HG02973 (cell line): Measurements from ENCODE around the gene ONECUT3.
A peak's percentile ranks its signal among the peaks of the same experiment; 100 is the strongest.
"Not testable (repeated sequence)": the region's sequence is repeated elsewhere in the genome, so short reads cannot be mapped to it uniquely, and the experiment has no call there.

ENCODE experiments used
- ATAC-seq: cut with Tn5 transposase; IDR thresholded peaks from one replicate; pipeline ENCODE4 v1.9.1; 2021; ENCODE audit warnings: moderate library complexity; ENCODE audit not compliant: unreplicated experiment

Gene ONECUT3

DNA sequence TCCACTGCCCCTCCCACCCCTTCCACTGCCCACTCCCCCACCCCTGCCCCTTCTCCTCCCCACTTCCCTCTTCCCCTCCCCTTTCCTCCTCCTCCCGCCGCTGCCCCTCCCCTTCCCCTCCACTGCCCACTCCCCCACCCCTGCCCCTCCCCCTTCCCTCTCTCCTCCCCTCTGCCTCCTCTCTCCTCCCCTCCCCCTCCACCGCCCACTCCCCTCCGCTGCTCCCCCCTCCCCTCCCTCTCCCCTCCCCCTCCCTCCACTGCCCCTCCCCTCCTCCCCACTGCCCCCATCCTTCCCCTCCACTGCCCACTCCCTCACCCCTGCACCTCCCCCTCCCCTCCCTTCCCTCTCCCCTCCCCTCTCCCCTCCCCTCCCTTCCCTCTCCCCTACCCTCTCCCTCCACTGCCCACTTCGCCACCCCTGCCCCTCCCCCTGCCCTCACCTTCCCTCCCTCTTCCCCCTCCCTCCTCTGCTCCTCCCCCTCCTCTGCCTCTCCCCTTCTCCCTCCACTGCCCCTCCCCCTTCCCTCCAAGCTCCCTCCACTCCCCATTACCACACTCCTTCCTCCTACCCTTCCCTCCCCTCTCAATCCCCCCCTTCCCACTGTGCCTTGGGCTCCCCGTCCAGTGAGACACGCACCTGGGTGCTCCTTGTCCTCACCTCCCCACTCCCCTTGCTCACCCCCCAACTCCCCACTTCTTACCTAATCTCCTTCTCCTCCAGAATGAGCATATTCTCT is 36.9 kb downstream of the ONECUT3 start:
- ATAC-seq = no peak

DNA sequence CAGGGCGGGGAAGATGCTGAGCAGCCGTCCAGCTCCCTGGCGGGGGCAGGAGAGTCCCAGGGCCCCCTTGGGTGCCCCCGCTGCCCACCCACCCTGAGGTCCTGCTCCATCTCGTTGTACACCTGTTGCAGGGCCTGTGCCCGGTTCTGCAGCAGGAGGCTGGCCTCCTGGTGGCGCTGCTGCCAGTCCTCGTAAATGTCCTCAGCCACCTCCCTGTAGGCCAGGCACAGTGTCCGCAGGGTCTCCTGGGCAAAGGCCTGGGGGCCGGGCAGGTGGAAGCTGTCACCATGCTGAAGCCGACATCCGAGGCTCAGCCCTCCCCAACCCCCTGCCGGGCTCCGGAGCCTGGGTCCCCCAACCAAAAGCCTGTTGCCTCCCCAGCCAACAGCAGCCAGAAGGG is 38.6 kb downstream of the ONECUT3 start:
- no peak for ATAC-seq

DNA sequence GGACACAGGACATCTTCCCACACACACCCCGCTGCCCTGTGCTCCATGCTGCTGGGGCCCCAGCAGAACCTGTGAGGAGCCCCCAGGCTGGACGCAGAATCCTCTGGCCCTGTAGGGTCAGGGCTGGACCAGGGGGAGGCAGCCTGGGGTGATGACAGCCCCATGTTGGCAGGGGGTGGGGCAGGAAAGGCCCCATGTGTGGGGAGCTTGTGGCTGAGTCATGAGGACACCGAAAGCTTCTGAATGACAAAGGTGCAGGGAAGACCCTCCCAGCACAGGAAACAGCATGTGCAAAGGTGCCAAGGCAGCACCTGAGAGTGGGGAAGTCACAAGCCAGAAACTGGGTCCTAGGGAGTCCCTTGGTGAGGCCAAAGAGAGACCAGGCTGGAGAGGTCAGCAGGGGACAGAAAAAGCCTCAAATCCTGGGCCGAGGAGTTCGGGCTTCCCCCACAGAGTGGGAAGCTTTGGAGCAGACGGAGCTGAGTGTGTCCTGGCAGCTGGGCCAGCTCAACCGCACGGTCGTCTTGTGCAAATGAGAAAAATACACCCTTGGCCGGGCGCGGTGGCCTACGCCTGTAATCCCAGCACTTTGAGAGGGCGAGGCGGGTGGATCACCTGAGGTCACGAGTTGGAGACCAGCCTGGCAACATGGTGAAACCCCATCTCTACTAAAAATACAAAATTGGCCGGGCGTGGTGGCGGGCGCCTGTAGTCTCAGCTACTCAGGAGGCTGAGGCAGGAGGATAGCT is 41.3 kb downstream of the ONECUT3 start:
- ATAC-seq = no peak

DNA sequence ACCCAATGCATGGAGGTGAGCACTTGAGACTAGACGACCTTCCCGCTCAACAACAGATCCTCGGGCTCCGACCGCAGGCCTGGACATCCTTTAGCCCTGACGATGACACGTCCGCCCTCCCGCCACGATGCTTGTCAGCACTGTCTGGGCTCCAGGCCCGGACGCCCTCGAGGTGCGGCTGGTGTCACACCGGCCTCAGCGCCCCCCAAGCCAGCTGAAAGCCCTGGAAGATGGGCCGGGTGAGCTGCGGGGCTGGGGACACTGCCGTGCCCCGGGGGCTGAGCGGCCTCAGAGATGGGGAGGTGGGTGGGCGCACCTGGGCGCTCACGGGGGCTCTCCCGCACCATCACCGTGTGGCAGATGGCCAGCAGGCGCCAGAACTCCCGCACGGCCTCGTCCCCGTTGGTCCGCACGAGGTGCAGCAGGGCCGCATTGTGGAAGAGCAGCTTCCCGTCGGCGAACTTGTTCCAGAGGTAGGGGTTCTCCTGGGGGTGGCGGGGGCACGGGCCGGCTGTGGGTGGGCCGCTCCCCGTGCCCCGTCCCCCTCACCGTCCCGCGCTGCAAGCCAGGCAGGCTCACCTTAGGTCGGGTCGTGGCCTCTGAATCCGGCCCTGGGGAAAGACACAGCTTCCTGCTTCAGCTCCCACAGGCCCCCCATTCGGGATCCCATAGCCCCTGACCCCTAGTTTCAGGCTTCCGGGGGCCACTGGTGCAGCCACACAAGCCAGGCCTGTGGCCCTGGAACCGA is 43.3 kb downstream of the ONECUT3 start:
- ATAC-seq = no peak

DNA sequence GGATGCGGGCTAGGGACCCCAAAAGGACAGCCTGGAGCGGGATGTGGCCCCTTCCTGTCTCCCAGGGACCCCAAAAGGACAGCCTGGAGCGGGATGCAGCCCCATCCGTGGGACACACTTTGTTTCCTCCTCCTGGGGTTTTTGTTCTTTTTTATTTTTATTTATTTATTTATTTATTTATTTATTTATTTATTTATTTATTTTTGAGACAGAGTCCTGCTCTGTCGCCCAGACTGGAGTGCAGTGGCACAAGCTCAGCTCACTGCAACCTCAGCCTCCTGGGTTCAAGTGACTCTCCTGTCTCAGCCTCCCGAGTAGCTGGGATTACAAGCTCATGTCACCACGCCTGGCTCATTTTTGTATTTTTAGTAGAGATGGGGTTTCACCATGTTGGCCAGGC is 44.0 kb downstream of the ONECUT3 start:
- not testable (repeated sequence) for ATAC-seq

DNA sequence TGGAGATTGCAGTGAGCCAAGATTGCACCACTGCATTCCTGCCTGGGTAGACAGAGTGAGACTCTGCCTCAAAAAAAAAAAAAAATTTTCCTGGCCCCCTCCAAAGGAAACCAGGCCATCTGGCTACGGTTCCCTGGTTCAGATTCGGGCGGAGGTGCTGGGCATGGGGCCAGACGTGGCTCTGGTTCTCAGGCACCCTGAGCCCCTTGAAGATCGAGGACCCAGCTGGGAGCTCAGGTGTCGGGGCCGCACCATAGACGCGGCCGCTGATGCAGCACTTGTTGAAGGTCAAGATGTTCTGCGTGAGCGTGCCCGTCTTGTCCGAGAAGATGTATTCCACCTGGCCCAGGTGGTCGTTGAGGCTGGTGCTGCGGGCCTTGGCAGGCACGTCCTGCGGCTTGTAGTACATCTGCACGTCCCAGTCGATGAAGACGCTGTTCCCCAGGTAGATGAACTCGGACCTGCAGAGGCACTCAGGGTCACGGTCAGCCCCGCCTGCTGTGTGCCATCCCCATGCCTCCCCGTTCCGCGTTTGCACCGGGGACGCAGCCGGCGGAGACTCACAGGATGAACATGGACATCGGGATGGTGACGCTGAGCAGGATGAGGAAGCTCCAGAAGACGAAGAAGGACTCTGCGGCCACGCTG is 46.5 kb downstream of the ONECUT3 start:
- no peak for ATAC-seq

DNA sequence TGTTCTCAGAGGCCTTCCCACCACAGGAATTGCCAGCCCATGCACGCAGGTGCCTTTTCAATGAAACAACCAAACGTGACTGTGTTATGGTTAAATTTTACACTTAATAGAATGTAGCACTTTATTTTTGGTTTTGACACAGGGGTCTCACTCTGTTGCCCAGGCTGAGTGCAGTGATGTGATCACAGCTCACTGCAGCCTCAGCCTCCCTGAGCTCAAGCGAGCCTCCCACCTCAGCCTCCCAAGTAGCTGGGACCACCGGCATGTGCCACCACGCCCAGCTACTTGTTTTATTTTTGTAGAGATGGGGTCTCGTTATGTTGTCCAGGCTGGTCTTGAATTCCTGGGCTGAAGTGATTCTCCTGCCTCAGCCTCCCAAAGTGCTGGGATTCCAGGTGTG is 51.6 kb downstream of the ONECUT3 start:
- ATAC-seq = no peak

DNA sequence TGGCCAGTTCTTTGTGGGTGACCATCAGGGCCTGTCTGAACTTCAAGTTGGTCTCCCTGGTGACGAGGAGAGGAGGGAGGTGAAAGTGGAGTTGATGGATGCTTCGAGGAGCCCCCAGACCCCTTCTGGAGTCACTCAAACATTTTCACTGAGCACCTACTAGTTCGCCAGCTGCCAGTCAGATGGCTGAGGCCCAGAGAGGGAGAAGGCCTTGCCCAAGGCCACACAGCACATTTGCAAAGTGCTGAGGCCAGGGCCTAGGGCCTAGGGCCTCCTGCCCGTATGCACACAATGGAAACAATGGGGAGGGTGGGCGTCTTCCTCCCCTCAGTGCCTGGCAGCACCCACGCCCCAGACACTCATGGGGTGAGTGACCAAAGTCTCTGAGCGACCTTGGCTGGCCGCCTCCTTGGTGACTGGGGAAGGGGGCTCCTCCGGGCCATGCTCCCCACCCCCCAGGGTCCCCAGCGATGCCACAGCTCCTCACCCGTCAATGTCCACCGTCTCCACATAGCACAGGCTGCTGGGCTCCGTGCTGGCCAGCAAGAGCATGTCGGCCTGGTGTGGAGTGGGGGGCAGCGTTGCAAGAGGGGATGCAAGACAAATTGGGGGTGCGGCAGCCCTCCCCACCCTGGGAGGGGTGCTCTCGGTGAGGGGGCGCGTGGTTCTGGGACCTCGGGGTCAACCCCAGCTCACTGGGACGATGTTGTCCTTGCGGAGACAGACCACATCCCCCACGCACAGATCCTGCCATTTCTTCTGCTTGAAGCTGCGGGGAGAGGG is 52.3 kb downstream of the ONECUT3 start:
- no peak for ATAC-seq

DNA sequence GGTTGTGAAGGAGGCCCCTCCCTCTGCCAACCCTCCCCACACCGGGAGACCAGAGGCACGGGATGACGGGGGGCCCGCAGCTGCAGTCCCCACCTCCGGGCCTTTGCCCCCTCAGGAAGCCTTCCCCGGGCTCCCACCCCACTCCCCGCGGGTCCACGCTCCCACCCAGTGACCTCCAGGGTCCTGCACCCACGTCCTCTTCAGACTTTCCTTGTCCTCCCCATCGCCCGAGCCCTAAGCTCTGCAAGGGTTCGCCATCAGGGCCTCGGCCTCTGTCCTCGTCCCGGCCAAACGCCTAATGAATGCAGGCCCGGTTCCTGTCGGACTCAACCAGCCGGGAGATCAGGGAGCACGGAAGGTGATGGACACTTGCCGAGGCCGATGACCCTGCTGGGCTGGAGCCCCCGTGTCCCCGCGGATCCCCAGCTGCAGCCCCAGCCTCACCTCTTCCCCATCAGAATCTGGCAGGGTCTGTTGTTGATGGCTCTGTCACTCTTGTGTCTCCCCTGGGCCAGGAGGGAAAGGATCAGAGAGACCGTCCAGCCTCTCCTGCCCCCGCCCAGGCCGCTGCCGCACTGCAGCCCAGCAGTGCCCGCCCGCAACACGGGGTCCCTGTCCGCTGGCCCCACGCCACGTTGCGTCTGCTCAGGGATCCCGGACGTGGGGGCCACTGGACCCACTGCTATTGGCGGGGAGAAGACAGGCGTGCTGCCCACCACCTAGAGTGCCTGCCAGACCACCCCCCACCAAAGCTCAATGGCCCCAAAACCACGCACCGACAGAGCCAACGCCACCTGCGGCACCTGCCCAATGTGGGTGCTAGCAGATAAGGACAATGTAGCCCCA is 53.1 kb downstream of the ONECUT3 start:
- no peak for ATAC-seq

DNA sequence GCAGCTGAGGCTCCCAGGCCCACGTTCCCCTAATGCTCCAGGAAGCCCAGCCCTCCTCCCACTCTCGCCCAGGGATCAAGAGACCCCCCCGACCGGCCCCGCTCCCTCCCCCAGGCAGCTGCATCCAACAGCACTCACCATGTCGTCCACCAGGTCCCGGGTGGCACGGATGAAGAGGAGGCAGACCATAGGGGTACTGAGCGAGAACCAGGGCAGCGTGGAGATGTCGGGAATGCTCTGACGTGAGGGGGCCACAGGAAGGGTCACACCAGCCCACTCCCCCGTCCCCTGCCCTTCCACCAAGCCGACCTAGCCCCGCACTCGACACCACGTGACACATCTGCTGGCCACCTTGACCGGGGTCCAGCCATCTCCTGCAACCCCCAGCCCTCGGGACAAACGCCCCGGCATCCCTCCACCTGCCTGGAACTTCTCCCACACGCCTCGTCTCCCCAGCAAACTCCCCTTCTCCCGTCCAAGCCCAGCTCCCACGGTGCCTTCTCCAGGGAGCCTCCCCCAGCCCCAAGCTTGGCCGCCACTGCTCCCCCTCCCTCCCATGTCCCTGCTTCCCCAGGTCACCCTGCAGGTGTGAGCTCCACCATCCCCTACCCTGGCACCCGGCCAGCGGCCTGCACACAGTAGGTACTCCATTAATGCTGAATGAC is 53.9 kb downstream of the ONECUT3 start:
- ATAC-seq = no peak

DNA sequence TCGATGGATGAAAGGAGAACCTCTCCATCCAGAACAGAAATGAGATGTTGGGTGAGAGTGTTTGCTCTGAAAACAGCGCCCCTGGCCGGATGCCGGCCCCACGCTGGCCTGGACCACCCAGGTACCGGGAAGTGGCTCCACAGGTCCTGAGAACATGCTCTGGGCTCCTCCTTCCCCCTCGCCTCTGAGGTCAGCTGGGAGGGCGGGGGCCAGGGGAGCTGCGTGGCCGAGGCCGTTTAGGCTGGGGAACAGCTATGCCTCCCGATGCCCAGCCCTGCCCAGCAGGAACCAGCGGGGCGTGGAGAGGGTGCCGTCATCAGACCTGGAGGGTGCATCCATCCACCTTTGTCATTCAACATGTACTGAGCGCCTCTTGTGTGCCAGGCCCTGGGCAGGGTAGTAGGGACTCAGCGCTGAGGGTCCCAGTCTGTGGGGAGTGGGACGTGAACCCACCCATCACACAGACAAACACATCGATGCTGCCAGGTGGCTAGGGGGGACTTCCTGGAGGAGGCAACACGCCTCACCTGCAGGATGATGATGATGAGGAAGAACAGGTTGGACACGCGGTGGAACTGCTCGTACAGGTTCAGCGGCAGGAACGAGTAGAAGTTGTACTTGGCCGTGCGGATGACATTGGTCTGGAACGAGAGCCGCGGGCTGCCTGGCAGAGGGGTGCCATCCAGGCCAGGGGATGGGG is 54.5 kb downstream of the ONECUT3 start:
- no peak for ATAC-seq

DNA sequence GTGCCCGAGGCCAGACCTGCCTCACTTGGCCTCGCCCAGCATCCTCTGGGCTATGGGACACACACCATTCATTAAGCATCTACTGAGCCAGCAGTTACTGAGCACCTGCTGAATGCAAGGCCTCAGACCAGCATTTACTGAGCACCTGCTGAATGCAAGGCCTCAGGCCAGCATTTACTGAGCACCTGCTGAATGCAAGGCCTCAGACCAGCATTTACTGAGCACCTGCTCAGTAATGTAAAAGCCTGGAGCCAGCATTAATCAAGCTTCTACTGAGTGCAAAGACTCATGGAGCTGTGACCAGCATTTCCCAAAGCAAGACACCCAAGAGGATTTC is 55.1 kb downstream of the ONECUT3 start:
- ATAC-seq = no peak

DNA sequence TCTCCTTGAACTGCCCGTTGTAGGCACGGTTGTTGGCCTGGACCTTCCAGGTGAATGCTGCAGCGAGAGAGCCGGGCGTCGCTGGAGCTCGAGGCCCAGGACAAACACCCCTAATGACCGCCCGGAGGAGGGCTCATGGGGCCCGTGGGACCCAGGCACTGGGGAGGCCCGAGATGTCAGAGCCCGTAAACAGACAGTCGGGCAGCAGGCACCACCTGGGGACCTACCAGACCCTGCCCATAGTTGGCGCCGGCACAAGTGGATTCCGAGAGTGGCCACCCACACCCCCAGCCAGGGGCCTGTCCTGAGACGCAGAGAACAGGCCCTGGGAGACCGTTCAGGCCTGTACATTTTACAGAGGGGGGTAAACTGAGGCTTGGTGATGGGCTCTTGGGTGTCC is 56.4 kb downstream of the ONECUT3 start:
- ATAC-seq = no peak

DNA sequence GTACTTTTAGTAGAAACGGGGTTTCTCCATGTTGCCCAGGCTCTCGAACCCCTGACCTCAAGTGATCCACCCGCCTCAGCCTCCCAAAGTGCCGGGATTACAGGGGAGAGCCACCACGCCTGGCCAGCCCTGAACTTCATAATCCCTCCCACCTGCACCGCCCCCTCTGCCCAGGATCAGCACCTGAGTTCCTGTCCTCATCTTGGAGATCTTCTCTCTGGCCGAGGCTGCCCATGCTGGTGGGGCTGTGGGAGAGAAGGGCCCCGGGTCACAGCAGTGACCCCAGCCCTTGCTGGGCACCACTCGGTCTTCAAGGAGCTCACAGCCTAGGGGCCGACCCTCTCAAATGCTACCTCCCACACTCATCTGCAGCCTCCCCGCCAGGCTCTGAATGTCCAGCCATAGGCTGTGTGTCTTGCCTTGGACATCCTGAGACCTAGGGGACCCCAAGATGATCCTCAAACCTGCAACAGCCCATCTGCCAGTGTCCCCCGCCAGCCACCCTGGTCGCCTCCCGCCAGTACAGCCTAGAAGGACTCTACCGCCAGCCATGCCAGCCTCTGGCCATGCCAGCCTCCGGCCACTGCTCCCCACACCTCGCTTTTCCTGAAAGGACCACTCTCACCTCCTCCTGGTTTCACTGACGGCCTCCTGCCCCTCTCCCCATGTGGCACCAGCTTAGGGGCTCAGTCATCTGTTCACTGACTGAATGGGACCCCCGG is 57.3 kb downstream of the ONECUT3 start:
- ATAC-seq = no peak

DNA sequence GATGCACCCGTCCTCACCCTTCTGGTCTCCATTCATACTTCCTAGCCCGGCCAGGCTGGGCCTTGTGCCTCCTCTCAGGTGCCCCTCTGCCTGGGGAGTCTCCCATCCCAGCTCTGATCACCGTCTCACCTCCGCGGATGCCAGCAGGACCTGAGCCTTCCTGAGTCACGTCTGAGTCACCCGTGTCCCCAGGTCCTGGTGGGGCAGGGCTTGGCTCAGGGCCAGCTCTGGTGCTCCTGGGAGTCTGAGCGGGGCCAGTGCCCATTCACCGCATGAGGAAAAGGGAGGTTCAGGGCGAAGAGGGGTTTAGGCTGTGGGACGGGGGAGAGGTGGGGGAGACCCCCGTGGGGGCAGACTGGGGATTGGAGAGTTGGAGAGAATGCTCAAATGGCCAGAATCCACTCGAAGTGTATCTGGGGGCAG is 58.2 kb downstream of the ONECUT3 start:
- ATAC-seq = no peak

DNA sequence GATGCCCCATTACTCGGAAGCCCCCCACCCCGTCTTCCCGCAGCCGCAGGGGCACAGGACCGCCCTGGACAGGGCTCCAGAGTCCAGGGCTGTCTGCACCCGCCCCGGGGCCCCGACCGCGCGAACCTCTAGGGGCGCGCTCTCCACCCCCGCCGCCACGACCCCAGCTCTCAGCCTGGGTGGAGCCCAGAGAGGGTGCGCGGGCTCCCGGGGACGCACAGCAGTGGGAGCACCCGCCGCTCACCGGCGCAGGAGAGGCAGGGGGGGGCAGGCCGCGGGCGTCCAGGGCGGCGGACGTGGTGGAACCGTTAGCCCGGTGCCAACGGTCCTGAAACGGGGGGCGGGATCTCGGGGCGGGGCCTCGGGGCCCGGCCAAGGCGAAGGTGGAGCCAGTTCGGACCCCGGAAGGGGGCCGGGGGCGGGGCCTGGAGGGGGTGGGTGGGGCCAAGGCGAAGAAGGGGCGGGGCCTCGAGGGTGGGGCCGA is 58.7 kb downstream of the ONECUT3 start, which contains the start of gene ATP8B3:
Gene ATP8B3 (minus strand): TSS at position 335 of the 484 bp plus-strand sequence. CDS start 540 bp downstream, outside the sequence.
- peak; percentile 9 for ATAC-seq

DNA sequence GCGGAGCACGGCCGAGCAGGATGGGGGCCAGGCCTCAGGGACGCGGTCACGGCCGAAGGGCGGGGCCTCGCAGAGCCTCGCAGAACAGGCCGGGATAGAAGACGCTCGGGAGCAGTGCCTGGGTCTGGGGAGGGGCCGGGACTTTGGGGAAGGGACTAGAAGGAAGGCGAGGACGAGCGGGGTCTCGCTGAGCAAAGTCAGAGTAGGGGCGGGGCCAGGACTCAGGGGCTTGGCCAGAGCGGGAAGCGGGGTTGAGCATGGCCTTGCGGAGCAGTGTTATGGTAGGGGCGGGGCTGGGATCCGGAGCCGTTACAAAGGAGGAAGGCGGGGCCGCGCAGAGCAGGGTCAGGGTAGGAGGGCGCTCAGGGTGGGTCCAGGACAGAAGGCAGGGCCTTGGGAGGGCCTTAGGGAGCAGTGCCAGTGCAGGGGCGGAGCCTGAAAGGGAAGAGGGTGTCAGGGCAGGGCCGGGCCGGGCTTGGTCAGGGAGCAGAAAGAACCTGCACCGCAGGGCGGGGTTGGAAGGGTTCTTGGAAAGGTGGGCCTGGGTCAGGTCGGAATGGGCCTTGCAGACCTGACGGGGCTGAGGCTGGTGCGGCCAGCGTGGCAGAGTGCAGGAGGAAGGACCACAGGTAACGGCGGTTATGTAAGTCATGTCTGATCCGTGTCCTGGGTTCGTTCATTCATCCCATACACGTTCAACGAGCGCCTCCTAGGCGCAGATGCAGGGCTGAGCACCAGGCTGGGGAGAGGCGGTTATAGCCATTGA is 59.3 kb downstream of the ONECUT3 start:
- peak; percentile 69 for ATAC-seq
